GM15510 (cell line): ENCODE measurements around the gene MEGF6.

Experiments used
- POLR2A ChIP-seq: IDR thresholded peaks from 3 replicates; pipeline ENCODE4 v1.6.1; 2011; ENCODE audit warnings: borderline replicate concordance; ENCODE audit not compliant: insufficient read length; ENCODE audit errors: extremely low read depth

MEGF6 gene

GRCh38 chr1:3542676-3543075 is 68.6 kb downstream of the MEGF6 start:
- no peak for TF ChIP-seq POLR2A

- TF ChIP-seq POLR2A: no peak
These were observed 69.4 kb downstream of the MEGF6 start for GRCh38 chr1:3541936-3542335.

DNA sequence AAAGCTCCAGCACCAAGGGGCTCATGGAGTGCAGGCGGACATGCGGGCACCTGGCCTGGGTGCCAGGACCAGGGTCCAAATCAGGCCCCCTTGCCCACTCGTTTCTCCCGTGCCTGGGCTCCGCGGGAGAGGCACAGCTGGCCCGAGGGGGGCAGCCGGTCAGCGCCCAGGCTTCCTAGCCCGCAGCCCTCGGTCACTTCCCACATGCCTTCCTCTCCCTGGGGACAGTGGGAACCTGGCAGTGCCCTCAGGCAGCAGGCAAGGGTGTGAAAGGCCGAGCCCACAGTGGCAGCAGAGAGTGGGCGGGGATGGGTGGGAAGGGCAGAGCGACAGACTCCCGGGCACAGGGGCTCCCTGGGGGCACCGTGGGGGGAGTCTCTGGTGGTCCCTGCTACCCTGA is 69.8 kb downstream of the MEGF6 start:
- TF ChIP-seq POLR2A: no peak

- TF ChIP-seq POLR2A: no peak
These were observed 70.4 kb downstream of the MEGF6 start for GRCh38 chr1:3540876-3541275.

DNA sequence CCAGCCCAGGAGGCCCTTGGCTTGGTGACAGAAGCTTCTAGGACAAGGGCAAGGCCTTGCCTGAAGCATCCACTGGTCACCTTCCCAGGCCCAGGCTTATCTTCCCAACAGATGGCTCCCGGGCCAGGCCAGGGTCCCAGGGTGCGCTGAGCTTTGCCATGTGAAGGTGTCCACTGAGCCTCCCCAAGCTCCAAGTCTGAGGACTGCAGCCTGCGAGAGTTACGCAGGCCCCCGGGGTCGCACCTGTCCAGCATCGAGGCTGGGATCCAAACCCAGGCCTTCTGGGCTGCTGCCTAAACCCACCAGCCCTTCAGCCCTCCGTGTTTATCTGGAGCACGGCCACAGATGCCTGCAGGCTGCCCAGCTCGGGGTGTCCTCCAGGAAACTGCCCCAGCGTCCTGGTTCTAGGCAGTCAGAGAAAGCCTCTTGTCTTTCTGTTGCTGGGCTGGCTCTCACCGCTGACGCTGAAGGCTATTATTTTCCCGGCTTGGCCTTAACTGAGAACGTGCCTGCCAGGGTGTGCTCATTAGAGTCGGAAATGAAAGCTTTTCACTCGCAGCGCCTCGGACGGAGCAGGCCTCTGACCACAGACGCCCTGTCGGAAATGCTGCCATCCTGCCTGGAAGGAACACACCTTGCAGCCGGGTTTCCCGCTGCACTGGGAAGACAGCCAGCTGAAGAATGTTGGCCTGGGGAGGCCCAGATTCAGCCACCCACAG is 71.4 kb downstream of the MEGF6 start:
- TF ChIP-seq POLR2A: no peak

- TF ChIP-seq POLR2A: no peak
These were observed 73.9 kb downstream of the MEGF6 start for GRCh38 chr1:3537359-3537758.

GRCh38 chr1:3536420-3537195 is 74.7 kb downstream of the MEGF6 start:
- TF ChIP-seq POLR2A: no peak

DNA sequence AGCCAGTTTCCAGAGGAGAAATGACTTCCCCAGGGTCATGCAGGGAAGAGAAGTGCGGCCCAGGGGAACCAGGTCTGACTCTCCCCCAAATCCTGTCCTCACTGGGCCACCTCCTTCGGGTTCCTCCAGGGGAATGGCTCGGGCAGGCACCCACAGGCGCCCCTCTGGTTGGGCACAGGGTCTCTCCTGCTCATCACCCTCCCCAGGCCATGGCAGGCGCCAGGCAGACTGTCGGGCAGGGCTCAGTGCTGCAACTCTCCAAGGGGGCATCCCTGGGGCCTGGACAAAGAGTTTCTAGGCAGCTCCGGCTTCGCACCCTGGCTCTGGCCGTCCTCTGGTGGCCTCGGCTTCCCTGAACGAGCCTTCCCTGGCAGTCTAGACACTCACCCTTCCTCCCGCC is 75.6 kb downstream of the MEGF6 start:
- no peak for TF ChIP-seq POLR2A

DNA sequence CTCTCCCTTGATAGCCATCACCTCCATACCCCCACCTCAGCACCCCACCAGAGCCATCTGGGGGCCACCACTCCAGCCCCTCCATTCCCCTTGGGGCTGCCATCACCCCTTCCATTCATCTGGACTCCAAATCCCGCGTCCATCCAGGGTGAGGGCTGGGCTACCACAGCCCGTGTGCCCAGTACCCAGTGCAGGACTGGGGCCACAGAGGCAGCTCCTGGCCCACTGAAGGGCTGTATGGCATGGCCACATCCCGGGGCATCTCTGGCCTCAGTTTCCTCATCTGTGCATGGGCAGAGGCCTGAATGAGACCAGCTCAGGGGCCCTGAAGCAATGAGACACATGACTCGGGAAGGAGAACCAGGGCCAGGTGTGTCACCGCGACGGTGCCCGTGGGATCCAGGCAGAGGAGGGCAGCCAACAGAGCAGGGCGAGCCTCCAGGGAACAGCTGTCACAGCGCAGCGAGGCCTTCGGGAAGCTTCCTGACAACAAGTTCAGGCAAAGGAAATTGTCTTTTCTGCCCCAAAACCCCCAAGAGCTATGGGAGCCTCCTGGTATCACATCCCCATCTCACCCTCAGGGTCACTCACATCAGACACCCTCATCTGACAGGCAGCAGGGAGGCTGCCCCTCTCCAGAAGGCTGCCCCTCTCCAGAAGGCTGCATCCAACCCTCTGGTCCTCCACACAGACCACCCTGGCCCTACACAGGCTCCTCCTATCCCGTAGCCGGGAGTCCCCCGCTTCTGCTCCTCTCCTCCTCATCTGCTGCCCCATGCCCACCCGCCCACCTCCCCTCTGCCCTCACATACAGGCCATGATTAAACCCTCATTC is 76.3 kb downstream of the MEGF6 start:
- no peak for TF ChIP-seq POLR2A

DNA sequence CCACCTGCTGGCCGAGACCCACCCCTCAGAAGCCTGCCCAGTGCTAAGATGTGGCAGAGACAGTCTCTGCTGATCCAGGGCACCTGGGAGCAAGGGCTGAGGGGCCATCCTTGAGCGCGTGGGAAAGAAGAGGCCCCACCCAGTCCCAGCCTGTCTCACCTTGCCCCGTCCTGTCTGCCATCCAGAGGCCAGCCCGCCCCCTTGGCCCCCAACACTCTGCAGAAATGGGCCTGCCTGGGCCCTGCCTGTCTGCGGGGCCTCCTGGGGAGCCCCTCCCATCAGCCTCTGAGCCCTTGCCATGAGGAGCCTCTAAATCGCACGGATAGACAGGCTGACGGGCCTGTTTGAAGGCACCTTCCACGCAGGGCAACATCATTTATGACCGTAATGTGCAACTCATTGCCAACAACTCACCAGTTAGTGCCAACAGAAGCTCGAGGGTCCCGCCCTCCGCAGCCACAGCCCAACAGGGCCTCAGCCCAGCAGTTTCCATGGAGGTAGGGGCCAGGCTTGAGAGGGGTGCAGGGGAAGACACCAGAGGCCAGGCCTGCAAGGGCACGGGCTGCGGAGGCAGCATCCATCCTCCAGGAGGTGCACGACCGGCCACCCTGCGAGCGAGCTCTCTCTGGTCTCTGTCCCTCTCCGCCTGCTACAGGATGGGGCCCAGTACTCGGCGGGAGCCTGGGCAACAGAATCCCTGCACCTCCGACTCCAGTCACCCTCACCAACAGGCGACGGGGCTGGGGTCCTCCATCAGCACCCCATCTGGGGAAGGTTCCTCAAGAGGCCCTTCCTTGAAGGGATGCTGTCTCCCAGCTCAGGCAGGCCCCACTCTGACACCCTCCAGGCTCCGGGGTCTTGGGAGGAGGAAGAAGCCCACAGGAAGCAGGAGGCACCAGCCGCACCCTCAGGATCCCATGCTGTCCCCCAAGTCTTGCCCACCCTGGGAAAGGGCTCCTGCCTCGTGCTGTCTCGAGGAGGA is 78.0 kb downstream of the MEGF6 start:
- no peak for TF ChIP-seq POLR2A

DNA sequence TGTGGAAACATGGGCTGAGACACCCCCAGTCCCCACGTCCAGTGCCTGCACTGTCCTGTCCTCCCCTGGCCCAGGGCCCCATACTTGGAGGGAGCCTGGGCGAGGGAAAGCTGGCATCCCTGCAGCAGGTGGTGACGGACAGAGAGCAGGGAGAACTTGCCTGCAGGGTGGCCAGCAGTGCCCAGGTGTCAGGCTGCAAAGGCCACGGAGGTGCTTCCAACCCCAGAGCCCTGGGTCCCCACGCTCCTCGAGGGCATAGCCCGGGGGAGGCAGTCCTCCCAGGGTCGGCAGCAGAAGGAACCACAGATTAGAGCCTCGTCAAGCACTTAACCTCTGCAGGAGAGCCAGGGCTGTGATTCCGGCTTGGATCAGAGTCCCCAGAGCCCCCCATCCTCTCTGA is 79.4 kb downstream of the MEGF6 start:
- no peak for TF ChIP-seq POLR2A

DNA sequence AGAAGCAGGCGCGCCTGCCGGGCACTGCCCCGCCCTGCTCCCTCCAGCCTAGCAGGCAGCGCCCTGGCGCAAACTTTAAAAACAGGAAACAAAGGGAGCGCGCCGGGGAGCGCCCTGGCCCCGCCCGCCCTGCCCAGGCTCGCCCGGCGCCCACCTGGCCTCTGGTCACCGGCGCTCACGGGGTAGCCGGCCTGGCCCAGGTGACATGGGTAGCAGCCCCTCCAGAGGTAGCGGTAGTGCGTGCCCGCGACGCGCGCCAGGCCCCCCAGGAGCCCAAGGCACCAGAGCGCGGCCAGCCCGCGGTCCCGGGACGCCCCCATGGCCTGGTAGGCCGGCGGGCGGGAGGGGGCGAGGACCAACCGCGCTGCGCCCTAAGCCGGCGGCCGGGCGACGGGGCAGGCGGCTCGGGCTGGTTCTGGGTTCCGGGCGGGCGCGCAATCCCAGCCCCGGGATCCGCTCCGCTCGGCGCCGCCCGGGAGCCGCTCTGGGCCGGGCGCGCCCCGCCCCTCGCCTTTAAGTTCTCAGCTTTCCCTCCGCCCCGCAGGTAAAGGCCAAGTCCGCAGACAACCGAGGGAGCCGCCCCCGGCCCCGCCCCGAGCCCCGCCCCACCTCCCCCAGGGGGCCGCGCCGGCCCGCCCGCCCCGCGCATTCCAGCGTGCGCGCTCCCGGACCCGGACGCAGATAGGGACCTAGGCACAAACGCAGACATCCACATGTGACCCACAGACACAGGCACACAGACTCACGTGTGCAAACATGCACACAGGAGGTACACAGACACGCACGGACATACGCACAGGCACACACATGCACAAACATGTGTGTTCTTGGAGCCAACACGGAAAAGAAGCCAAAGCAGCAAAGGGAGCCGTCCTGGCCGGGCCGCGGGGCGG is 80.1 kb downstream of the MEGF6 start:
- TF ChIP-seq POLR2A: no peak
